GM03348 (cell line): ENCODE results near the gene CPT1A.

Experiments
- DNase-seq: peaks from one replicate; pipeline ENCODE4 v3.0.0; 2012; ENCODE audit warnings: low spot score

CPT1A gene

DNA sequence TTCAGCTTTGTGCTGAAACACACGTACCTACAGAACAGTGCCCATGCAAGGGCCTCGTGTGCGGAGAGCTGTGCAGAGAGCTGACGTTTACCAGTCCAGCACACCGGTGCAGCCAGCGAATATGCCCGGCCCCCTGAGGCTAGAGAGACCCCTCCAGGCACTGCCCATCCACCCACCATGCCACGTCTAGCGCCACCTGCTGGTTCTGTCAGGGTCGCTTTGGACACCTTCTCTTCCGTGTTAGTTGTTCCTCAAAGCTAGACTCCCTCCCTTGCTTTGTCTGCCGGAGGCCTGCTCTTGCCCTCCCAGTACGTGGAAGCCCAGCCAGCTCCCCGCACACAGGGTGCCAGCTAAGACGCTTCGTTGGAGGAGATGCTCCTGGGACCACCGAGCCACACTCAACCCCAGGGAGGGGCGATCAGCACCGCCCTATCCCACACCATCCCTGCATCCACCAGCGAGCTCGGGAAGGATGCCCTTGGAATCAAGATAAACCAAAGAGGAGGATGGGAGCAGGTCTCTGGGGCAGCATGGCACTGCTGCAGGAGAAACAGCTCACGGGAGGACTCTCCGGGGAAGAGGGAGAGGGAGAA, 43.4 kb downstream of the CPT1A start:
- peak; percentile 66 for DNase-seq

DNA sequence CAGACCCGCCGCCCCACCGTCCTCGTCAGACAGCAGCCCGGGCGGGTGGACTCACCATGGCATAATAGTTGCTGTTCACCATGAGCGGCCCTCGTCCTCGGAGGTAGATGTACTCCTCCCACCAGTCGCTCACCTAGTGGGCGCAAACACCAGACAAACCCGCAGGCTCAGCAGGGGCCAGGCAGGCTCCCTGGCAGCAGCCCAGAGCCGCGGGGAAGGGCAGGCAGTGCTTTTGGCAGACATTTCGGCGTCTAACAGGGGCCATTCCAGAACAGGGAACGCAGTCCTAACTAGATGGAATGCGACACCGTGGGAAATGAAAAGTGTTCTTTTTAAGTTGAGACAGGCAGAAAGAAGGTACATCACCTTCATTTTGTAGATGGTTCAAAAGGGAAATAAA, 44.9 kb downstream of the CPT1A start:
- no peak for DNase-seq

DNA sequence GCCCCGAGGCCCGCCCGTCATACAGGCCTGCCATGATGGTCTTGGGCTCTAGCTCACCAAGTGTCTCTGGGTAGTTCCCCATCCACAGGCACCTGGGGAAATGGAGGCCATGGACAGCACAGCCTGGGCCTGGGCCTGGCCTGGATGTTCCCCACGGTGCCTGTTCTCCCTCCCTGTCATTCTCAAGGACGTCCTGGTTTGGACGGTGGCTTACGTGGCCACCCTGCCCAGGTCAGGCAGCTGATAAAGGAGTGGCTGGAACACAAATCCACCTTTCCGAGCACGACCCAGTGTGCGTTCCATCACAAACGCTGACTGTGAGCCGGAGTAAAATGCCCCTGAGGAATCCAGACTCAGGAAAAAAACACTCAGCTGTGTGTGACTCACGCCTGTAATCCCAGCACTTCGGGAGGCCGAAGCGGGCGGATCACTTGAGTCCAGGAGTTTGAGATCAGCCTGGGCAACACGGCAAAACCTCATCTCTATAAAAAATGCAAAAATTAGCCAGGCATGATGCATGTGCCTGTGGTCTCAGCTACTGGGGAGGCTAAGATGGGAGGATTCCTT, 49.2 kb downstream of the CPT1A start:
- no peak for DNase-seq

DNA sequence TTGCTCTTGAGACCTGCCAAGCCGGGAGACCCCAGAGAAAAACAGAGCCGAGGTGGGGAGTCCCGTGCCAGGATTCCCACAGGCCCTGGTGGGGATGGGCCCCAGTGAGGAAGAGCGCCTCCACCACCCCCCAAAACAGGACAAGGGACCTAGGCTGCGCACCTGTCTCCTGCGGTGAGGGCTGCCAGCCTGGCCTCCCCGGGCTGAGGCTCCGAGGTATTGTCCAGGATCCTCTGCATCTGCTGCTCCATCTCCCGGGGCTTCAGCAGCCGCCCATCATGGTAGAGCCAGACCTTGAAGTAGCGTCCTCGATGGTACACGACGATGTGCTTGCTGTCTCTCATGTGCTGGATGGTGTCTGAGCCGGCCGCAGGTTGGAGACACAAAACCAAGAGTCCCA, 57.1 kb downstream of the CPT1A start:
- no peak for DNase-seq

DNA sequence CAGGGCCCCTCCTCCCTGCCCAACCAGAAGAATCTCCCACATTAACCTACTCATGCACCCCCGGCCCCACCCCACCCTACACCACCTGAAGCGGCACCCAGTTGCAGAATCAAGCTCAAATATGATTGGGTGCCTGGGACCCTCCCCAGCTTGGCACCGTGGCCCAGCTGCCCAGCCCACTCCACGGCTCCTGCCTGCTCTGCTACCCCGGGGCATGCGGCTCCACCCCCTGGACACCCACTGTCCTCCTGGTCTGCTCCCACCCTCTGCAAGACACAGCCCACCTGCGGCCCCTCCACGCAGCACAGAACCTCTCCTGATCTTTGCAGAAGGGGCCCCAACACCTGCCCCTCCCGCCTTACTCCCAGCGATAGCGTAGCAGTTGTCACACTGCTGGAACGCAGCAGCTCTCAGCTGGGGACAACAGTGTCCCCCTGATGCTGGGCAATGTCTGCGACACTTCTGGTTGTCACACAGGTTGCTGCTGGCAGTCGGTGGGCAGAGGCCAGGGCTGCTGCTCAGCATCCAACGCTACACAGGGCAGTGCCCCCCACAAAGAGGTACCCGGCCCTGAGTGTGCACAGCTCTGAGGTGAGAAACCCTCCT, 58.4 kb downstream of the CPT1A start:
- DNase-seq, result no peak

DNA sequence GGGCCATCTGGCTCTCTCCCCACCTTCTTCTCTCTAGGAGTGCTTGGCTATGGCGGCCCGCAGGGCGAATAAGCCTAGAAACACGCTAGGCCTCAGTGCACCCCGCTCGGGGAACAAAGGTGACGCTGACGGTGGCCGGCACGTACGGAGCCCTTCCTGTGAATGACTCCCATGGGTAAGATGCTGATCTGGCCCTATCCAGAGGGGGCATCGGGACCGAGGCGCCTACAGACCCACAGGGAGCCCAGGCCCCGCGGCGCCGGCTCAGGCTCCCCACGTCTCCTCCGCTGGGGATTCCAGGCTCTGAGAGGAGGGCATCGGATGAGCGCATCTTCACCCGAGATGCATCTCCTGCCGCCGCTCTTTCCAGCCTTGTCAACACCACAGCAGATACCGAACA, 59.0 kb downstream of the CPT1A start:
- no peak for DNase-seq

DNA sequence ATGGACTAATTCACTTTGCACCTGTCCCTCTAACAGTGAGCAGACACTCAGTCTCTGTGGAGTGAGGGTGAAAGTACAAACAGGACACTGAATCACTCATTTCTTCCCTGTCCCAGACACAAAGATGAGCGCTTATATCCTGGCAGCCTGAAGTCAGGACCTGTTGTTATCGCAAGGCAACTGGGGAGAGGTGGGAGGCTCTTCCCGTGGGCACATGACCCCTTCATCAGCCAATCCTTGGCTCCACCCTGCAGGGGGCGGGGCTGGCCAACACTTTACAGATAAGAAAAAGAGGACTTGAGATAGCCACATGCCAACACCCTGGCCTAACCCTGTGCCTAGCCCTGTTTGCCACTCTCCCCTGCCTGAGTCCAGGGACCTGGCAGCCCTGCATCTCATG, 60.9 kb downstream of the CPT1A start:
- no peak for DNase-seq

DNA sequence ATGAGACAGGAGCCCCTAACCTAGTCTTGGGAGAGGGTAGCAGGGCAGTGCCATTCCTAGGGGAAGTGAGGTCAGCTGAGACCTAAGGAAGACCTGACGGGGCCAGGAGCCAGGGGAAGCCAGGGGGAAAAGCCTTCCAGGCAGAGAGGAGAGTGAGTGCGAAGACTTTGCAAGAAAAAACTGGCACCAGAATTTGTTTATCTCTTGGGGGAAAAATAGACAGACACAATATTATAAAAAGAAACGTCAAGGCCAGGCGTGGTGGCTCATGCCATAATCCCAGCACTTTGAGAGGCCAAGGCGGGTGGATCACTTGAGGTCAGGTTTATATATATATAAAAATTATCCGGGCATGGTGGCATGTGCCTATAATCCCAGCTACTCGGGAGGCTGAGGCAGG, 63.5 kb downstream of the CPT1A start:
- no peak for DNase-seq

DNA sequence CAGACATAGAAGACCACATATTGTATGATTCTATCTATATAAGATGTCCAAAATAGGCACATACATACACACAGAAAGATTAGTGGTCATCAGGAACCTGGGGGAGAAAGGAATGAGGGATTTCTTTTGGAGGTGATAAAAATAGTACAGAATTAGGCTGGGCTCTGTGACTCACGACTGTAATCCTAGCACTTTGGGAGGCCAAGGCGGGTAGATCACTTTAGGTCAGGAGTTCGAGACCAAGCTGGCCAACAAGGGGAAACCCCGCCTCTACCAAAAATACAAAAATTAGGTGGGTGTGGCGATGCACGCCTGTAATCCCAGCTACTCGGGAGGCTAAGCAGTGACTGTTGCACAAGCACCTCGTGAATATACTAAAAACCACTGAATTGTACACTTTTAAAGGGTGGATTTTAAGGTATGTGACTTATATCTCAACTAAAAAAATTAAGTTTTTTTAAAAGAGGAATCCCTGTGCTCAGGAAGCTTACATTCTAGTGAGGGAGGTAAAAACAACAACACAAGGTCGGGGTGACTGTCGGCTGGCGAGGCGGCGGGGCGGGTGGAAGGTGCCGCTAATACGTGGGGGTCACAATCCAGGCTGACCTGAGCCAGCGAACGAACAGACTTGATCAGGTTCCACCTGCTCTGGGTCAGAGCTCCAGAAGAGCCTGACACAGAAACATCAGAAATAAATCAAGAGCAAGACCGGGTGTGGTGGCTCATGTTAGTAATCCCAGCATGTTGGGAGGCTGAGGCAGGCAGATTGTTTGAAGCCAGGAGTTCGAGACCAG, 65.1 kb downstream of the CPT1A start:
- no peak for DNase-seq

DNA sequence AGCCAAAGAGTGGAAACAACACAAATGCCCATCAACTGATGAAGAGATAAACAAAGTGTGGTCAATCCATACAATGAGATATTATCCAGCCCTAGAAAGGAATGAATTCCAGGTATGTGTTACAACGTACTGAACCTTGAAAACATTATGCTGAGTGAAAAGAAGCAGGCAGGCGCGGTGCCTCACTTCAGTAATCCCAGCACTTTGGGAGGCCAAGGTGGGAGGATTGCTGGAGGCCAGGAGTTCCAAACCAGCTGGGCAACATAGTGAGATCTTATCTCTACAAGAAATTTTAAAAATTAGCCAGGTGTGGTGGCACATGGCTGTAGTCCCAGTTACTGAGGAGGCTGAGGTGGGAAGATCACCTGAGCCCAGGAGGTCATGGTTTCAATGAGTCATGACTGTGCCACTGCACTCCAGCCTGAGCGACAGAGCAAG, 65.7 kb downstream of the CPT1A start:
- no peak for DNase-seq

DNA sequence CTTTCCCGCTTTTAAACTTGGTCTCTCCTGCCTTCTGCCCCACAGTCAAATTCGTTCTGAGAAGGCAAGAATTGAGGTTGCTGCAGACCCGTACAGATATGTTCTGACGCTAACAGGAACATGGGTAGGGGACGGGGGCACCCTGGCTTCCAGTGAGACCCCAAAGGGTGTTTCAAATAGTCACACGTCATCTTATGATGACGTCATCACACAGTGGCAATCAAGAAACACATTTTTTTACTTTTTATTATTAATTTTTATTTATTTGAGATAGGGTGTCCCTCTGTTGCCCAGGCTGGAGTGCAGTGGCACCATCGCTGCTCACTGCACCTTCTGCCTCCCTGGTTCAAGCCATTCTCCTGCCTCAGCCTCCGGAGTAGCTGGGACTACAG, 67.5 kb downstream of the CPT1A start:
- no peak for DNase-seq

DNA sequence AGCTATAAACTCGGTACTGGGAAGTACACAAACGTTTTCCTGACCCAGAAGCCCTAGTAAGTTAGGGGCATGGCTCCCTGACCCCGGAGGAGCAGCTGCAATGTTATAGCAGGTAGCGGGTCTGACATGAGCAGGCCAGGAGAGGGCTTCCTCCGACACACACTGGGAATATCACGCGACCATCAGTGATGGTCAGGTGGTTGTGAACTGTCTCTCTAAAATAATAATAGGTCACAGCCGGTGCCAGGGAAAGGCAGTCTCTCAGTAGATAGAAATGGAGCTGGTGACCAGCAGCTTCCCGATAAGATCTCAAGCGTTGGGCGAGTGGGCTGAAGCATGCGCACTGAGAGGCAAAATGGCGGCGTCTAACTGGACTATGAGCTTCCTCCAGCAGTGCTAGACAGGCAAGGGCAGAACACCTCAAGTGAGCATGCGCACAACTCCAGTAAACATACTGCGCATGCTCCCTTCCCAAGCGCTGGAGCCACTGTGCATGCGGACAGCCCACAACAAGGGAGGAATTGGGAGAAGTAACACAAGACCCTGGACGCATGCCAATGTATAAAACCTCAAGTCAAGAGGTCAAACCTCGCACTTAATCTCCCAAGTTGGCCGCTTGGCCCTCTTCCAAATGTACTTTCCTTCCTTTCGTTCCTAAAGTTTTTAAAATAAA, 68.1 kb downstream of the CPT1A start:
- DNase-seq, result no peak

DNA sequence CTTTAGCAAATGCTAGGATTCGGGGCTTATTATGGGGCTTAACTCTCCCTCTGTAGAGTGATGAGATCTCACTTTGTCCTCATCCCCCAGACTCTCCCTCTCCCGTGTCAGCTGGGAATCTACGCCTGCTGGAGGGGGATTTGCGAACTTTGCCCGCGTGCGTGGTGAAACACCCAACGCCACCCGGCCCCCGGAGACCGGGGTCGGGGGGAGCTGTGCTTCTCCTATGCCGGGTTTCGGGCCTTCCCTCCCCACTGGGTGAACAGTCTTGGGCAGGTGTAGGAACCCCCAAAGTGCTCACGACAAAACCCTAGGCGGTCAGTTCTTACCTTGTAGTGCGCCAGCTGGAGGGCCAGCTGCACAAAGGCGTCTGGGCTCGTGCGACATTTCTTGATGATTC, 68.8 kb downstream of the CPT1A start:
- no peak for DNase-seq

DNA sequence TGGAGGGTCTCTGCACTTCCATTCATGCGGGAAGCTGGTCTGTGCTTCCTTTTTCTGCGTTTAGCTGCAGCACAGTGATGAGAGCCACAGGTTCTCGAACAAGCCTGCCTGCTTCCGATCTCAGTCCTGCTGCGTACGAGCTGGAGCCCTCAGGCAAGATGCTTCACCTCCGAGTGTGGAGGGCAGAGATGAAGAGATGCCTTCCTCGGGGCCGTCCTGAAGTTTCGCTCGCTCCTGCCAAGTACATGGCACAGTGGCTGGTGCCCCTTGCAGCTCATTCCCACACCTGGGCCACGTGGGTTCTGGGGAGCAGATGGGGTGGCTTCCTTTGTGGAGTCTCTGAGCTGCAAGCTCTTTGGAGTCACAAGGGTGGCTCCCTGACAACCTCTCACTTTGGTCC, 70.9 kb downstream of the CPT1A start:
- DNase-seq, result no peak

DNA sequence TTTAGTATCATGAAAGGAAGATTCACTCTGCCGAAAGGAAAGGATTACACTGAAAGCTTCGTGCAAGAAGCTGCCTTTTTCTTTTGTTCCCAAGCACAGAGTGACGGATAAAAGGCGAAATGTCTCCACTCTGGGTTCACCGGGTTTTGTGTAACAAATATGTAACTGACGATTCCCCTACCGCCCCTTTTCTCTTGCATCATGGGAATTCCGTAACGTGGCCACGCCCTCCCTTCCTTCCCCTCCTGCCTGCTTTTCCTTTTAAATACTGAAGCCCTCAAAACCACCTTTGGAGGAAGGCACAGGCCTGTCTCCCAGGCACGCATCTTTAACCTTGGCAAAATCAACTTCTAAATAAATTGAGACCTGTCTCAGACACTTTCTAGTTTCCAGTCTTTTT, 74.0 kb downstream of the CPT1A start:
- DNase-seq, result no peak

DNA sequence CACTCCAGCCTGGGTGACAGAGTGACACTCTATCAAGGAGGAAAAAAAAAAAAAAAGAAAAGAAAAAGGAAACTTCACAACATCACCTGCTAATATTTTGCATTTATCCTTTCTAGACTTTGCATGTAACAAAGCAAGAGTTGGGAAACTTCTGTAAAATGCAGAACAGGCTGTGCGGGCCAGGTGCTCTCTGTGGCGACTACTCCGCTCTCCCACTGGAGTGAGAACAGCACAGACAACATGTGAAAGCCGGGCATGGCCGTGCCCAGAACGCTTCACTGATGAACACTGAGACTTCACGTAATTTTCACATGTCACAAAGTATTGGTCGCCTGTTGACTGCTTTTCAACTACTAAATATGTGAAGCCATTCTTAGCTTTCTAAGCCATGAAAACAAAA, 74.9 kb downstream of the CPT1A start:
- DNase-seq, result no peak

DNA sequence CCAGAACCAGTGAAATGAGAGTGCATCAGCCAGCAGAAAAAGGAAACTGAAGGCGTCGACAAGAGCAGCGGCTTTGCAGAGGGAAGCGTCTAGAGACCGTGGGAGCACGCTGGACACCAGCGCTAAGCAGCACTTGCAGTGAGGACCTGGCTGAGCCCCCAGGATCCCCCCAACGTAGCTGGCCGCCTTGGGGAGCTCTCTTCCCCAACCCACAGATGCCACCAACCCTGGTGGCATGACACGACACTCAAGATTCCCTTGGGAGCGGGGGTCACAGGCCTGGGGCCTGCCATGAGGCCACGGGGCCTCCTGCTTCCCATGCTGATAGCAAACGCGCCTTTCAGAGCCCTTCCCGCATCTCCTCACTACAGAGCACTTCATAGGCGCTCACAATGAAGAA, 77.0 kb downstream of the CPT1A start:
- no peak for DNase-seq

DNA sequence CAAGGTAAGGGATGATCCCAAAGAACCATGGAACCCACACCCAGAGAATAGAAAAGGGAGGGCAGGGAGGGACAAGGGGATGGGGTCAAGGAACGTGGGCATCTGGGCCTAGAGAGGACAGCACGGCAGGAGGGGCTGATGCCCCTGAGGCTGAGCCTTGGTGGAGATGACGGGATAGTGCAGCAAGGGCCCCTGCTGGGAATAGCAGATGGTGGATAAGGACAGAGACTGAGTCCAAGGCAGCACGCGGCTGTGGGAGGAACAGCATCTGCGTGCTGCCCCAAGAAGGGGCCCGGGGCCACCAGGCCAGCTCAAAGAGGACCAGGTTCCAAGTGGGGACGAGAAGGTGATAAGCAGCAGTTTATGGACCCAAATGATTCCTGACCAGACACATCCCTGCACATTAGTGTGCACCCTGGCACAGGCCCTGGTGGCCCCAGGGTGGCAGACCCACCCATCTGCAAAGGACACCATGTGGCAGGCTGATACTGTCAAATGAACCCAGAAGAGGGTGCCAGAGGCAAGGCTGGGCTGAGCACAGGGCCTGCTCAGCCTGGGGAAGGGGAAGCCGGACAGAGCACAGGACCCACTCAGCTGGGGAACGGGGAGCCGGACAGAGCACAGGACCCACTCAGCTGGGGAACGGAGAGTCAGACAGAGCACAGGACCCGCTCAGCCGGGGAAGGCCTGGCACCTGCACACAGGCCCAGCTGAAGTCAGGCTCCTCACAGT, 77.6 kb downstream of the CPT1A start:
- no peak for DNase-seq

DNA sequence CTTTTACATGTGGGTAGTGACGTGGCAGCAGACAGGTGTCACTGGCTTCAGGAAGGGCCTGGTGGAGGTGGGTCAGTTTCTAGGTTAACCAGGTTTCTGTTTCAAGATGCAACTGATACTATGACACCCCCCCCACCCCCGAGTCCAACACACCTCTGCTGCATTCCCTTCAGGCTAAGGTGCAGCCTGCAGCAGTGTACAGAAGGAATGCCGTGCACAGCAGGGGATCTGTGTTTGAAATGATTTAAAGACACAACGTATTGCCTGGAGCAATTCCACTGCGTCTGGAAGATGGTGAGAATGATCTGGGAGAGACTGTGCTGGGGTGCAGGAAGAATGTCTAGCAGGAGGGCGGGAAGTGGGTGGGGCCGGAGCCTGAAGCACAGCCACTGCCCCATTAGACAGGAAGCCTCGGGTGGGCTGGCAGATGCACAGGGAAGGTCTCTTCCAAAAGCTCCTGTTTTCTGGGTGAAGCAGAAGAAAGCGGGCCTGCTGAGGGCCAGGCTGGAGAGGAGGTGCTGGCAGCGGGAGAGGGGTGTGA, 78.5 kb downstream of the CPT1A start:
- no peak for DNase-seq

DNA sequence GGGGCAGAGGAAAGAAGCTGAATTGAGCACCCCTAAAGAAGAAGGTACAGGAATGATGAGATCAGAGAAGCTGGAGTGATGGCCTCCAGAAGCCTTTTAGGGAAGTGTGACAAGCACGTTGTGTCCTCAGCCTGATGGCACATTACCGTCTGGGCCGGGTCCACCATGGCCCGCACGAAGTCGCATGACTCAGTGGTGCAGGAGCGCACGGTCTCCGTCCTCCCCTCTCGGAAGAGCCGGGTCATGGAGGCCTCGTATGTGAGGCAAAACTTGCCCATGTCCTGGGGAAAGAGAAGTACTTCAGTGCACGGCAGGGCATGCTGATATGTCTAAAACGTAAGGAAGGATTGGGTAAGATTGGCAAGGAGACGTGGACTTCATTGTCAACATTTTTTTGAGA, 79.2 kb downstream of the CPT1A start:
- DNase-seq, result no peak

DNA sequence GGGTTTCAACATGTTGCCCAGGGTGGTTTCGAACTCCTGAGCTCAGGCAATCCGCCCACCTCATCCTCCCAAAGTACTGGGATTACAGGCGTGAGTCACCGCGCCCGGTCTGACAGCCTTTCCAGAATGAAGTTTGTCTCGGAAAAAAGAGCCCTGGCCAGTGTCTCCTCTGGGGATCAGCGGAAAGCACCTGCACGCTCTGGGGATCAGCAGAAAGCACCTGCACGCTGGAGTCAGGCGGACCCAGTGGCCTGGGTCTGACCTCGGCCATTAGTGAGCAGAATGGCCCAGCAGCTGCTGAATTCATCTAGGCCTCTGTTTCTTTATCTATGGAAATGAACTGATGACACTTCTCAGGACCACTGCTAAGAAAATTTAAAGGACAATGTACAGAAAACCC, 79.9 kb downstream of the CPT1A start:
- no peak for DNase-seq

DNA sequence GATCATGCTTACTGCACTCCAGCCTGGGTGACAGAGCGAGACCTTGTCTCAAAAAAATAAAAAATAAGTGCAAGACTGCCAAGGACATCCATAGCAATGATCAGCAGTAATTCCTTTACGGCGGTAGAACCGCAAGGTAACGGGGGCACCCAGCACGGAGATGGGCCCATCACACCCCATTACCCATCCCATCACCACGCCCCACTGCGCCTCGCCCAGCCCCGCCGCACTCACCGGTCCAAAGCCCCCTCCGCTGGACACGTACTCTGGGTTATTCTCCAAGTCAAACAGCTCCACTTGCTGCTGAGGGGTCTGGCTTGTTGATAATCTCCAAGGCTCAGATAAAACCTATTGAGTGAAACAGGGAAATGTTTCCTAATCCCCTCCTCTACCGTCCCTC, 81.7 kb downstream of the CPT1A start:
- DNase-seq, result no peak
